ENCODE data around the gene PPP1R13B. TPM values are rescaled to one million over a fixed set of nuclear protein-coding genes. Genes with fewer than 3 reads are reported as not detected.

The PPP1R13B gene
- total RNA-seq, 4 donors from 2014 or later, result 10.4 to 24.6 (median 11.8) TPM

DNA sequence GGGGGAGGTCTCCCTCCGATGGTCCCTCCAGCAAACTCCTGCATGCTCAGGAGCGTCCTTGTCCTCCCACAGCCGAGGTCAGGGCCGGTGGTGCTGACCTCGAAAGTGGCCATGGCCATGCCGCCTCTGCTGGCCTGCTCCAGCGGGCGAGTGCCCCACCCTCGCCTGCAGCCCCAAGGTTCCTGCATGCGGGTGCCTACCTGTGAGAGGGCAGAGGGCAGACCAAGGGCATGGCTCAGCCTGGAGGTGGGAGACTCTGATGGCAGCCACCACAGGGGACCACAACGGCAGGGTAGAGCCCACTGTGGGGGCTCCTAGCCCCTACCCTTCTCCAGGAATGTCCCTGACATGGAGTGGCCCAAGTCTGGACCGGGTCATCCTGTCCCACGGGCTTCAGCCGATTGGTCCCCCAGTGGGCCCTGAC lies 38.1 kb upstream of the PPP1R13B start:
- Histone ChIP-seq H3K27ac (no peak overlapping the region), H3K27me3 (no peaks in the 10 kb centered on the region), H3K36me3 (no peaks in the 10 kb centered on the region), H3K9me3 (no peaks in the 10 kb centered on the region), H3K4me1 (peaks cover 14 to 19% of the 10 kb centered on the region in 2 donors), H3K4me3 (no peak overlapping the region)
- in situ Hi-C loops (cut with MboI; ENCODE audit: low sequenced_read_pairs in 4 of 4), result no loop called here
- DNase-seq, result no peak
- TF ChIP-seq POLR2A (IDR thresholded peaks at IDR 0.05), result no peak
- TF ChIP-seq, protein P1, sequence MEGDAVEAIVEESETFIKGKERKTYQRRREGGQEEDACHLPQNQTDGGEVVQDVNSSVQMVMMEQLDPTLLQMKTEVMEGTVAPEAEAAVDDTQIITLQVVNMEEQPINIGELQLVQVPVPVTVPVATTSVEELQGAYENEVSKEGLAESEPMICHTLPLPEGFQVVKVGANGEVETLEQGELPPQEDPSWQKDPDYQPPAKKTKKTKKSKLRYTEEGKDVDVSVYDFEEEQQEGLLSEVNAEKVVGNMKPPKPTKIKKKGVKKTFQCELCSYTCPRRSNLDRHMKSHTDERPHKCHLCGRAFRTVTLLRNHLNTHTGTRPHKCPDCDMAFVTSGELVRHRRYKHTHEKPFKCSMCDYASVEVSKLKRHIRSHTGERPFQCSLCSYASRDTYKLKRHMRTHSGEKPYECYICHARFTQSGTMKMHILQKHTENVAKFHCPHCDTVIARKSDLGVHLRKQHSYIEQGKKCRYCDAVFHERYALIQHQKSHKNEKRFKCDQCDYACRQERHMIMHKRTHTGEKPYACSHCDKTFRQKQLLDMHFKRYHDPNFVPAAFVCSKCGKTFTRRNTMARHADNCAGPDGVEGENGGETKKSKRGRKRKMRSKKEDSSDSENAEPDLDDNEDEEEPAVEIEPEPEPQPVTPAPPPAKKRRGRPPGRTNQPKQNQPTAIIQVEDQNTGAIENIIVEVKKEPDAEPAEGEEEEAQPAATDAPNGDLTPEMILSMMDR (IDR thresholded peaks at IDR 0.05 in 4 of 5, conservative IDR thresholded peaks at IDR 0.05 in 1 of 5), result no peak
- no peak for ATAC-seq
- intact Hi-C loops (cut with DNase I; ENCODE audit: low total_unique reads), result no loop called here

DNA sequence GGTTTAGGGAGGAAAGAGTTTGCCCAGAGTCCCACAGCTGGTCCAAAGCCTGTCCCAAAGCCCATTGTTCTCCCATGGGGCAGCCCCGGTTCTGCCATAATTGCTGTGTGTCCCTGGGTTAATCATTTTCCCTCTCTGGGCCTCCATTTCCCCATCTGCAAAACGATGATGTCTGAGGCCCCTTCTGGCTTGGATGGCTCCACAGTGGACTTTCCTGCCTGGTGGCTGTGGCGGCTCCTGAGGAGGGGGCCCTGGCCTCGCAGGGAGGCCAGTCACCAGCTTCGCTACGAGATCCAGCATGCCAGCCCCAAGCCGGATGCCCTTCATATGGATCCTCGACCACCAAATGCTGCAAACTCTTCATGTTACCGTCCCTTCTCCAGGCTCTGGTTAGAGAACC lies 37.5 kb upstream of the PPP1R13B start:
- Histone ChIP-seq H3K36me3 (no peaks in the 10 kb centered on the region), H3K4me3 (no peak overlapping the region), H3K27ac (no peak overlapping the region), H3K27me3 (no peaks in the 10 kb centered on the region), H3K4me1 (peaks cover 20 to 23% of the 10 kb centered on the region in 2 donors), H3K9me3 (no peaks in the 10 kb centered on the region)
- TF ChIP-seq, protein P1 (IDR thresholded peaks at IDR 0.05 in 4 of 5, conservative IDR thresholded peaks at IDR 0.05 in 1 of 5), result no peak
- no peak for TF ChIP-seq POLR2A (IDR thresholded peaks at IDR 0.05)
- intact Hi-C loops (cut with DNase I; ENCODE audit: low total_unique reads), result no loop called here
- ATAC-seq (no peak), DNase-seq (no peak)
- in situ Hi-C loops (cut with MboI; ENCODE audit: low sequenced_read_pairs in 4 of 4), result no loop called here

DNA sequence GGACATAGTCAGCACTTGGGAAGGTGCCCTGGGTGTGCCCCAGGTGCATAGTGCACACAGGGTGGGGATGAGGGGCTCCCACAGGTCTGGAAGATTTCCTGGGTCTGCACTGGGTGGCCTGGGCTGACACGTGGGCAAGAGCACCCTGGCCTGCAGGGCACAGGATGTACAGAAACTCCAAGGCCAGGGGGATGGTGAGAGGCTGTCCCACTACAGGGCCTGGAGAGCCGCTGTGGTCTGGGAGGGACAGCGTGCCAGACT lies 35.8 kb upstream of the PPP1R13B start:
- no peak for ATAC-seq
- in situ Hi-C loops (cut with MboI; ENCODE audit: low sequenced_read_pairs in 4 of 4) (no loop called here), intact Hi-C loops (cut with DNase I; ENCODE audit: low total_unique reads) (no loop called here)
- H3K36me3 ChIP-seq, result no peaks in the 10 kb centered on the region
- H3K27ac ChIP-seq, result no peak overlapping the region
- H3K27me3 ChIP-seq, result no peaks in the 10 kb centered on the region
- no peaks in the 10 kb centered on the region for H3K9me3 ChIP-seq
- H3K4me3 ChIP-seq, result no peak overlapping the region
- TF ChIP-seq, protein P1 (IDR thresholded peaks at IDR 0.05 in 4 of 5, conservative IDR thresholded peaks at IDR 0.05 in 1 of 5), result no peak
- TF ChIP-seq POLR2A (IDR thresholded peaks at IDR 0.05), result no peak
- H3K4me1 ChIP-seq, result peaks cover 20 to 25% of the 10 kb centered on the region in 2 donors
- no peak for DNase-seq

DNA sequence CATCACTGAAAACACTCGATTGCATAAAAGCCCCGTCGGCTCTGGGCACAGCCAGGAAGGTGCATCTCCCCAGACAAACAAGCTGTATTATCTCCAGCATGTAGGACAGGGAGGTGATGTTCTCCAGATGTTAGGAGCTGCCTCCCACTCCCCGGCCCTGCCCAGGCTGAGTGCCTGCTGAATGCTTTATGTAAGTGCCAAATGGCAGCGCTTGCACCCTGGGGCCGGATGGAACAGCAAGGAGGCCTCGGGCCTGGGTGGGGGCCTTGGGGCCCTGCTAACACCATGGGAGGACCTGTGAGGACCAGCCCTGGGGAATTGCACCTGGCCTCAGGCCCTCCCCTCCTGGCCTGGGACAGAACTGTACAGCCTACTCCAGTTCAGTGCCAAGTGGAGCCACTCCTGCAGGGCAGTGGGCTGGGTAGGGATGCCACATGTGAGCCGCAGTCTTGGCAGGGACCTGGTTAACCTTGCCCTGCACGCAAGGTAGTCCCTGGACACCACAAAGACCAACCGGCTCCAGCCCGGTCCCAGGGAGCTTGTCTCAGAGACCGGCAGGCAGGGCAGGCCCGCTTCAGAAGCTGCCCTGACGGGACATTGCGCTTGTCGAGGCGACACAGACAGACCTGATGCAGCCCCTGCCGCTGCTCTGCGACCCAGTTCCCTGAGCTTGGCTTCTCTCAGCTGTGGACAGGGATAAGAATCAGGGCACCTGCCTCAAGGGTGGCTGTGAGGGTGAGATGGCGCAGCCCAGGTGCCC lies 35.3 kb upstream of the PPP1R13B start:
- DNase-seq (no peak), ATAC-seq (no peak)
- no peak overlapping the region for H3K27ac ChIP-seq
- no peaks in the 10 kb centered on the region for H3K27me3 ChIP-seq
- H3K9me3 ChIP-seq, result no peaks in the 10 kb centered on the region
- H3K4me1 ChIP-seq, result peaks cover 20 to 25% of the 10 kb centered on the region in 2 donors
- H3K4me3 ChIP-seq, result no peak overlapping the region
- intact Hi-C loops (cut with DNase I; ENCODE audit: low total_unique reads) (no loop called here), in situ Hi-C loops (cut with MboI; ENCODE audit: low sequenced_read_pairs in 4 of 4) (no loop called here)
- no peak for TF ChIP-seq POLR2A (IDR thresholded peaks at IDR 0.05)
- TF ChIP-seq, protein P1 (IDR thresholded peaks at IDR 0.05 in 4 of 5, conservative IDR thresholded peaks at IDR 0.05 in 1 of 5), result no peak
- H3K36me3 ChIP-seq, result no peaks in the 10 kb centered on the region
